ENCODE data around the gene ST6GALNAC6. TPM values are rescaled to one million over a fixed set of nuclear protein-coding genes. Genes with fewer than 3 reads are reported as not detected.
"Not testable (repeated sequence)": the region's sequence is repeated elsewhere in the genome, so short reads cannot be mapped to it uniquely, and the experiment has no call there.

ST6GALNAC6 gene
- total and polyA plus RNA-seq, 2 experiments from 2014 or later: 53.0 to 73.4 TPM

- TF ChIP-seq, protein P1, sequence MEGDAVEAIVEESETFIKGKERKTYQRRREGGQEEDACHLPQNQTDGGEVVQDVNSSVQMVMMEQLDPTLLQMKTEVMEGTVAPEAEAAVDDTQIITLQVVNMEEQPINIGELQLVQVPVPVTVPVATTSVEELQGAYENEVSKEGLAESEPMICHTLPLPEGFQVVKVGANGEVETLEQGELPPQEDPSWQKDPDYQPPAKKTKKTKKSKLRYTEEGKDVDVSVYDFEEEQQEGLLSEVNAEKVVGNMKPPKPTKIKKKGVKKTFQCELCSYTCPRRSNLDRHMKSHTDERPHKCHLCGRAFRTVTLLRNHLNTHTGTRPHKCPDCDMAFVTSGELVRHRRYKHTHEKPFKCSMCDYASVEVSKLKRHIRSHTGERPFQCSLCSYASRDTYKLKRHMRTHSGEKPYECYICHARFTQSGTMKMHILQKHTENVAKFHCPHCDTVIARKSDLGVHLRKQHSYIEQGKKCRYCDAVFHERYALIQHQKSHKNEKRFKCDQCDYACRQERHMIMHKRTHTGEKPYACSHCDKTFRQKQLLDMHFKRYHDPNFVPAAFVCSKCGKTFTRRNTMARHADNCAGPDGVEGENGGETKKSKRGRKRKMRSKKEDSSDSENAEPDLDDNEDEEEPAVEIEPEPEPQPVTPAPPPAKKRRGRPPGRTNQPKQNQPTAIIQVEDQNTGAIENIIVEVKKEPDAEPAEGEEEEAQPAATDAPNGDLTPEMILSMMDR (IDR thresholded peaks at IDR 0.05; ENCODE audit: low read depth, low read length): no peak
- Histone ChIP-seq H3K4me1 (ENCODE audit: low read depth) (peaks cover 34% of the 10 kb centered on the region), H3K27ac (peak overlapping the region; percentile 88), H3K9me3 (ENCODE audit: low read depth) (no peaks in the 10 kb centered on the region), H3K4me3 (no peak overlapping the region), H3K36me3 (no peaks in the 10 kb centered on the region), H3K27me3 (no peaks in the 10 kb centered on the region)
- peak; percentile 37 to 43 for DNase-seq (ENCODE audit: low read depth in 1 of 2, low spot score in 1 of 2)
Measured at GRCh38 chr9:127837346-127837745, 62.1 kb downstream of the ST6GALNAC6 start.

DNA sequence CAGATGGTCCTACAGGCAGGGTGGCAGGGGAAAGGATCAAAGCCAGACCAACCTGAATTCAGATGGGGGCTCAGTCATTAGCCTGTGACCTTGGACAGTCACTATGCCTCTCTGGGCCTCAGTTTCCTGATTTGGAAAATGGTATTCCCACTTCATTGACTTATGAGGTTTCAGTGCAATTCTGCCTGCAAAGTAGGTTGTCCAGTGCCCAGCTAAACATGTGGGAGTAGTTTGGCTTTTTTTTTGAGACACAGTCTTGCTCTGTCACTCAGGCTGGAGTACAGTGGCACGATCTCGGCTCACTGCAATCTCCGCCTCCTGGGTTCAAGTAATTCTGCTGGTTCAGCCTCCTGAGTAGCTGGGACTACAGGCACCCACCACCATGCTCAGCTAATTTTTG is 62.8 kb downstream of the ST6GALNAC6 start:
- not testable (repeated sequence) for H3K4me3 ChIP-seq; H3K27me3 ChIP-seq; H3K9me3 ChIP-seq (ENCODE audit: low read depth); DNase-seq (ENCODE audit: low read depth in 1 of 2, low spot score in 1 of 2); H3K36me3 ChIP-seq
- H3K27ac ChIP-seq: peak overlapping the region; percentile 88
- peaks cover 34% of the 10 kb centered on the region for H3K4me1 ChIP-seq (ENCODE audit: low read depth)

DNA sequence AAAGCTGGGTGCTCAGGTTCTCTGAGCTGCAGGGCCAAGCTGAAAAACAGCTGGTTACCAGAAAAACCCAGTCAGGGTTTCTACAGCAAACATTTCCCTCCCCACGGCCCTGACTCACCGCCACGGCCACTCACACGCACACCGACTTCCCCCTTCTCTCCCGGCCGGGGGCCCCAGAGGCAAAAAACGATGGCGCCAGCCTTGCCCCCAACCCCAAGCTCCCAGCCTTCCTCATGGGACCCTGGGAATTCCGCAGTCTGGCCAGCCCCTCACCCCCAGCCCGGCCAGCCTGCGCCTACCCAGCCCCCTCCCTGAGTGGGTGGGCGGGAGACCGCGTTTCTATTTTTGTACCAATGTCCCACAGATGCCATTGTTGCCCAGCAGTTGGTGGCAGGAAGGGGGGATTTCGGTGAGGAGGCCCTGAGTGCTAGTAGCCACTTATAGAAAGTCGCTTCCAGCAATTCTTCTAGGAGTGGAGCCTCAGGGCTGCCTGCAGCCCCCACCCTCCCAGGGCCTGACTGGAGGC is 63.3 kb downstream of the ST6GALNAC6 start:
- Histone ChIP-seq H3K27me3 (no peaks in the 10 kb centered on the region), H3K36me3 (no peaks in the 10 kb centered on the region), H3K9me3 (ENCODE audit: low read depth) (no peaks in the 10 kb centered on the region), H3K4me3 (no peak overlapping the region), H3K27ac (peak overlapping the region; percentile 88), H3K4me1 (ENCODE audit: low read depth) (peaks cover 34% of the 10 kb centered on the region)
- peak; percentile 61 to 73 for DNase-seq (ENCODE audit: low read depth in 1 of 2, low spot score in 1 of 2)
- TF ChIP-seq, protein P1 (IDR thresholded peaks at IDR 0.05; ENCODE audit: low read depth, low read length): no peak

Other genes starting within 250 kb of the ST6GALNAC6 start
- gene CFAP157, start 192.6 kb downstream of the ST6GALNAC6 start, total RNA-seq: 0.81 and 0.86 TPM in 2 replicates
- 0.40 and 0.76 TPM in 2 replicates for gene CFAP157, start 192.6 kb downstream of the ST6GALNAC6 start, polyA plus RNA-seq
- gene PTRH1, start 183.9 kb downstream of the ST6GALNAC6 start, total RNA-seq: 23.7 and 24.4 TPM in 2 replicates
- 27.5 and 34.4 TPM in 2 replicates for gene PTRH1, start 183.9 kb downstream of the ST6GALNAC6 start, polyA plus RNA-seq
- 0.06 TPM in 1 of 2 replicates, not detected in the other for gene TTC16, start 183.5 kb downstream of the ST6GALNAC6 start, total RNA-seq
- gene TTC16, start 183.5 kb downstream of the ST6GALNAC6 start, polyA plus RNA-seq: not detected in 2 replicates
- 22.8 and 29.2 TPM in 2 replicates for gene TOR2A, start 164.3 kb downstream of the ST6GALNAC6 start, total RNA-seq
- 20.6 and 25.7 TPM in 2 replicates for gene TOR2A, start 164.3 kb downstream of the ST6GALNAC6 start, polyA plus RNA-seq
- 3.5 and 9.9 TPM in 2 replicates for gene SH2D3C, start 120.9 kb downstream of the ST6GALNAC6 start, total RNA-seq
- gene SH2D3C, start 120.9 kb downstream of the ST6GALNAC6 start, polyA plus RNA-seq: 3.7 and 9.4 TPM in 2 replicates
- 85.1 and 162 TPM in 2 replicates for gene CDK9, start 113.6 kb downstream of the ST6GALNAC6 start, total RNA-seq
- gene CDK9, start 113.6 kb downstream of the ST6GALNAC6 start, polyA plus RNA-seq: 139 and 193 TPM in 2 replicates
- 112 and 123 TPM in 2 replicates for gene FPGS, start 96.7 kb downstream of the ST6GALNAC6 start, total RNA-seq
- 78.3 and 111 TPM in 2 replicates for gene FPGS, start 96.7 kb downstream of the ST6GALNAC6 start, polyA plus RNA-seq
- 6.9 and 15.8 TPM in 2 replicates for gene ENG, start 44.9 kb downstream of the ST6GALNAC6 start, total RNA-seq
- gene ENG, start 44.9 kb downstream of the ST6GALNAC6 start, polyA plus RNA-seq: 12.6 and 35.4 TPM in 2 replicates
- gene AK1, start 21.9 kb downstream of the ST6GALNAC6 start, total RNA-seq: 174 and 175 TPM in 2 replicates
- 346 and 413 TPM in 2 replicates for gene AK1, start 21.9 kb downstream of the ST6GALNAC6 start, polyA plus RNA-seq
- 66.2 and 119 TPM in 2 replicates for gene ST6GALNAC4, start 17.4 kb upstream of the ST6GALNAC6 start, total RNA-seq
- gene ST6GALNAC4, start 17.4 kb upstream of the ST6GALNAC6 start, polyA plus RNA-seq: 48.8 and 71.4 TPM in 2 replicates
- gene PIP5KL1, start 31.2 kb upstream of the ST6GALNAC6 start, total RNA-seq: 0.89 and 1.7 TPM in 2 replicates
- 3.4 and 3.5 TPM in 2 replicates for gene PIP5KL1, start 31.2 kb upstream of the ST6GALNAC6 start, polyA plus RNA-seq
- gene DPM2, start 38.3 kb upstream of the ST6GALNAC6 start, total RNA-seq: 26.1 and 35.6 TPM in 2 replicates
- gene DPM2, start 38.3 kb upstream of the ST6GALNAC6 start, polyA plus RNA-seq: 54.2 and 70.7 TPM in 2 replicates
- 20.9 and 25.6 TPM in 2 replicates for gene EEIG1, start 81.4 kb upstream of the ST6GALNAC6 start, total RNA-seq
- 26.6 and 32.5 TPM in 2 replicates for gene EEIG1, start 81.4 kb upstream of the ST6GALNAC6 start, polyA plus RNA-seq
- gene NAIF1, start 167.7 kb upstream of the ST6GALNAC6 start, total RNA-seq: 9.4 and 15.2 TPM in 2 replicates
- gene NAIF1, start 167.7 kb upstream of the ST6GALNAC6 start, polyA plus RNA-seq: 6.9 and 10.9 TPM in 2 replicates
- gene SLC25A25, start 168.6 kb upstream of the ST6GALNAC6 start, total RNA-seq: 13.0 and 15.8 TPM in 2 replicates
- 9.1 and 9.8 TPM in 2 replicates for gene SLC25A25, start 168.6 kb upstream of the ST6GALNAC6 start, polyA plus RNA-seq
- 132 and 141 TPM in 2 replicates for gene PTGES2, start 228.1 kb upstream of the ST6GALNAC6 start, total RNA-seq
- 206 and 240 TPM in 2 replicates for gene PTGES2, start 228.1 kb upstream of the ST6GALNAC6 start, polyA plus RNA-seq
- not detected in 2 replicates for gene LCN2, start 249.8 kb upstream of the ST6GALNAC6 start, total RNA-seq
- gene LCN2, start 249.8 kb upstream of the ST6GALNAC6 start, polyA plus RNA-seq: 1.2 TPM in 1 of 2 replicates, not detected in the other